AG04450 (cell line): ENCODE data around the gene DDX10. TPM values are rescaled to one million over a fixed set of nuclear protein-coding genes. Genes with fewer than 3 reads are reported as not detected.

Source experiments
- CTCF ChIA-PET: fragments of 300-600, 350-600 bp; formaldehyde crosslinking; extraction: SDS; loops from one replicate; lab custom pipeline; 2022; ENCODE audit warnings: antibody characterized with exemption, inconsistent platforms; lab: Charles Lee
- POLR2A ChIA-PET: fragments of 350-600 bp; formaldehyde crosslinking; extraction: SDS; loops from one replicate; lab custom pipeline; 2021; ENCODE audit warnings: antibody characterized with exemption, inconsistent platforms; lab: Yijun Ruan, JAX
- DNase-seq: peaks from one replicate; pipeline ENCODE4 v3.0.0-alpha.2; 2011; ENCODE audit warnings: low read depth, low spot score
- H3K27ac ChIP-seq: one replicate; pipeline ENCODE4 v1.5.1; 2012; ENCODE audit warnings: low read depth, low read length, control low read depth
- H3K27me3 ChIP-seq: one replicate; pipeline ENCODE4 v1.6.0; 2012; ENCODE audit warnings: low read length; ENCODE audit not compliant: control insufficient read depth, insufficient read depth
- H3K4me3 ChIP-seq: 2 replicates; pipeline ENCODE4 v1.5.1; 2011; ENCODE audit warnings: mild to moderate bottlenecking, low read depth, low read length, control low read depth
- H3K9me3 ChIP-seq: 2 replicates; pipeline ENCODE4 v1.5.1; 2012; ENCODE audit warnings: low read length; ENCODE audit not compliant: control insufficient read depth, insufficient read depth
- CTCF ChIP-seq: IDR thresholded peaks from 2 replicates; pipeline ENCODE4 v1.5.1; 2011; ENCODE audit warnings: low read depth, low read length, control low read depth, inconsistent platforms
- polyA plus RNA-seq: library from polyadenylated mRNA; depleted of rRNA; stranded (reverse); fragments of >200 nt; gene quantifications from 2 replicates; pipeline ENCODE4 v1.2.3, GENCODE V29; 2011

The DDX10 gene
- polyA plus RNA-seq, 1 experiment, result 27.1 TPM

- H3K9me3 ChIP-seq, result no peaks in the 10 kb centered on the region
- TF ChIP-seq CTCF, result no peak
- DNase-seq, result no peak
- no peaks in the 10 kb centered on the region for H3K27me3 ChIP-seq
- ChIA-PET CTCF (interaction anchor here (0.7 kb wide), 1 partner anchor 24 kb away, joined by 3 read pairs; no protein-coding TSS in a partner anchor), POLR2A (no interaction called here)
- no peak overlapping the region for H3K27ac ChIP-seq
- H3K4me3 ChIP-seq, result no peak overlapping the region
These were observed 247.7 kb downstream of the DDX10 start for GRCh38 chr11:108912581-108912980.

DNA sequence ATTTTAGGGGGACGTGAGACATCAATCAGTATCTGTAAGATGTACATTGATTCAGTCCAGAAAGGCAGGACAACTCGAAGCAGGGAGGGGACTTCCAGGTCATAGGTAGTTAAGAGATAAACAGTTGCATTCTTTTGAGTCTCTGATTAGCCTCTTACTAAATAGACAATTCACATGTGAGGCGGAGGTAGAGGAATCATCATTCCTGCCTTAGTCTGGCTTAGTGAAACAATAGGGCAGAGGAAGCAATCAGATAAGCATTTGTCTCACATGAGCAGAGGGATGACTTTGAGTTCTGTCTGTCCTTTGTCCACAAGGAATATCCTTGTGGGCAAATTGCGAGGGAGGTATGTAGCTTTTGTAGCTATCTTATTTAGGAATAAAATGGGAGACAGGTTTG, 248.3 kb downstream of the DDX10 start:
- Histone ChIP-seq H3K27ac (no peak overlapping the region), H3K27me3 (no peaks in the 10 kb centered on the region), H3K9me3 (no peaks in the 10 kb centered on the region), H3K4me3 (no peak overlapping the region)
- no peak for DNase-seq
- ChIA-PET CTCF (interaction anchor here (0.7 kb wide), 1 partner anchor 24 kb away, joined by 3 read pairs; no protein-coding TSS in a partner anchor), POLR2A (no interaction called here)
- no peak for TF ChIP-seq CTCF

GRCh38 chr11:108914211-108914610, 249.3 kb downstream of the DDX10 start:
- Histone ChIP-seq H3K27ac (no peak overlapping the region), H3K4me3 (no peak overlapping the region), H3K9me3 (no peaks in the 10 kb centered on the region), H3K27me3 (no peaks in the 10 kb centered on the region)
- no peak for DNase-seq
- TF ChIP-seq CTCF, result no peak
- POLR2A ChIA-PET, result no interaction called here
- CTCF ChIA-PET, result interaction anchor here (0.6 to 1.8 kb wide), 2 partner anchors 43 to 126 kb away, joined by 3 to 5 read pairs; no protein-coding TSS in a partner anchor

DNA sequence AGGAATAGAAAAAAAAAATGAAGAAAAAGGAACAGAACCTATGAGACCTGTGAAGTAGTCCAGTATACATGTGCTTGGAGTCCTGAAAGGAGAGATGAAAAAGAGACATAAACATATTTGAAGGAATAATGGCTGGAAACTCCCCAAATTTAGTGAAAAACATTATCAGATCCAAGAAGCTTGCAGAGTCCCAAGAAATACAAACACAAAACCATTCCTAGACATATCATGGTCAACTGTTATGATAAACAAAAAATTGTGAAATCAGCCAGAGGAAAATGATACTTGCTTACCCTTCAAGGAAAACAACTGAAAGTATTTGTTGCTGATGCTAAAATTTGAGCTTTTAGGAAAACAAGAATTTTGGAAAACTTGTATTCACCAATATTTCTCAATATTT, 250.1 kb downstream of the DDX10 start:
- H3K27ac ChIP-seq, result no peak overlapping the region
- no peaks in the 10 kb centered on the region for H3K27me3 ChIP-seq
- no peak for TF ChIP-seq CTCF
- POLR2A ChIA-PET, result interaction anchor here (0.6 kb wide), 2 partner anchors 10 to 43 kb away, joined by 3 read pairs; no protein-coding TSS in a partner anchor
- CTCF ChIA-PET, result interaction anchor here (0.6 to 1.8 kb wide), 4 partner anchors 12 to 1259 kb away, joined by 3 to 5 read pairs (median 5); no protein-coding TSS in a partner anchor
- DNase-seq, result no peak
- no peak overlapping the region for H3K4me3 ChIP-seq
- H3K9me3 ChIP-seq, result no peaks in the 10 kb centered on the region

DNA sequence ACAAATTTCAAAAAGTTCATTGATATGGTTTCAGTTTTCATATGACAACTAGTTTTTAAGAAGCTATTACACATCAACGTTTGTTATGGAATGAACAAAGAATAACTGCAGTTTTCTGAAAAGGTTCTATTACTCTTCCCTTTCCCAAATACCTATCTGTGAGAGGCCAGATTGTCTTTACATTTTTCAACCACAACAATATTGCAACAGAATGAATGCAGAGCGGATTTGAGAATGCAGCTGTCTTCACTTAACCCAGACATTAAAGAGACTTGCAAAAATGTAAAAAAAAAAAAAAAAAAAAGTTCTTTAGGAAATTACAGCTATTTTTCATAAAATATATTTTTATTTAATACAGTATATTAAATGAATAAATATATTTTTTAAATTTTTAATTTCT, 250.8 kb downstream of the DDX10 start:
- Histone ChIP-seq H3K27ac (no peak overlapping the region), H3K9me3 (no peaks in the 10 kb centered on the region), H3K27me3 (no peaks in the 10 kb centered on the region), H3K4me3 (no peak overlapping the region)
- no peak for DNase-seq
- no peak for TF ChIP-seq CTCF
- ChIA-PET POLR2A (interaction anchor here (0.8 kb wide), 1 partner anchor 70 kb away, joined by 7 read pairs; no protein-coding TSS in a partner anchor), CTCF (interaction anchor here (1.3 to 1.8 kb wide), 3 partner anchors 11 to 218 kb away, joined by 3 to 5 read pairs (median 5); no protein-coding TSS in a partner anchor)
